Measurements from ENCODE around the gene MFSD11.
"Not testable (repeated sequence)": the region's sequence is repeated elsewhere in the genome, so short reads cannot be mapped to it uniquely, and the experiment has no call there.

MFSD11 gene

GRCh38 chr17:76726776-76727718 is 10.9 kb upstream of the MFSD11 start, which contains the start of gene METTL23:
Gene METTL23, plus strand, starts transcription at chr17:76726839. Its CDS starts 2,872 bp downstream, at chr17:76729711.
- DNase-seq (ENCODE audit: low read depth), result peak; percentile 75

- peak; percentile 37 for DNase-seq (ENCODE audit: low read depth)
Measured at GRCh38 chr17:76727745-76728456, 10.0 kb upstream of the MFSD11 start.

GRCh38 chr17:76731800-76732733 is 5.9 kb upstream of the MFSD11 start:
- DNase-seq (ENCODE audit: low read depth), result not testable (repeated sequence)

- DNase-seq (ENCODE audit: low read depth), result no peak
Measured at GRCh38 chr17:76732734-76733617, 4.9 kb upstream of the MFSD11 start.

GRCh38 chr17:76733618-76733957 is 4.3 kb upstream of the MFSD11 start:
- no peak for DNase-seq (ENCODE audit: low read depth)

- peak; percentile 65 for DNase-seq (ENCODE audit: low read depth)
Measured at GRCh38 chr17:76734080-76734840, 3.7 kb upstream of the MFSD11 start.

GRCh38 chr17:76735006-76735405 is 2.9 kb upstream of the MFSD11 start:
- DNase-seq (ENCODE audit: low read depth), result peak; percentile 62

GRCh38 chr17:76735586-76736348 is 2.2 kb upstream of the MFSD11 start:
- DNase-seq (ENCODE audit: low read depth), result no peak

GRCh38 chr17:76736349-76737081 is 1.4 kb upstream of the MFSD11 start:
- peak; percentile 75 for DNase-seq (ENCODE audit: low read depth)

- peak; percentile 99 for DNase-seq (ENCODE audit: low read depth)
Measured at GRCh38 chr17:76737082-76737675, 740 bp upstream of the MFSD11 start, which contains the start of gene SRSF2. Gene SRSF2, minus strand, starts transcription at chr17:76737331. Its CDS starts 171 bp downstream, at chr17:76737160.

- DNase-seq (ENCODE audit: low read depth), result peak; percentile 38
Measured at GRCh38 chr17:76738468-76738850, 540 bp downstream of the MFSD11 start.

- DNase-seq (ENCODE audit: low read depth), result not testable (repeated sequence)
Measured at GRCh38 chr17:76739568-76740115, 1.7 kb downstream of the MFSD11 start.

GRCh38 chr17:76740329-76741118 is 2.6 kb downstream of the MFSD11 start:
- peak; percentile 62 for DNase-seq (ENCODE audit: low read depth)

GRCh38 chr17:76742958-76743357 is 5.0 kb downstream of the MFSD11 start:
- peak; percentile 49 for DNase-seq (ENCODE audit: low read depth)

GRCh38 chr17:76744747-76745146 is 6.8 kb downstream of the MFSD11 start:
- no peak for DNase-seq (ENCODE audit: low read depth)

GRCh38 chr17:76745785-76746184 is 7.9 kb downstream of the MFSD11 start:
- peak; percentile 62 for DNase-seq (ENCODE audit: low read depth)

Measured in iris pigment epithelial cell (primary cell).